Spleen (tissue), 7 donors: ENCODE results near the gene H6PD.

Experiments used
- CTCF ChIP-seq, 11 experiments: fragments of 200-600 bp in 7 of 11; fragments of 450-650 bp in 4 of 11; sonication (generic) in 4 of 11; IDR thresholded peaks in 8 of 11; conservative IDR thresholded peaks in 3 of 11; 1 replicate in 7 of 11; 2 replicates in 4 of 11; pipeline versions ENCODE4 v1.4.0 to v1.8.0; 2016 to 2021; ENCODE audit warnings: antibody characterized with exemption in 11 of 11, inconsistent platforms in 4 of 11, mild to moderate bottlenecking in 1 of 11
- POLR2AphosphoS5 ChIP-seq, 3 donors: sonication (generic); formaldehyde crosslinking; IDR thresholded peaks; one replicate each; pipeline ENCODE4 v1.5.1; 2017; ENCODE audit warnings: antibody characterized with exemption in 3 of 3
- donor health status: DM: no; HTN: no; CAD: no; lungs with moderate emphysema.
- donor health status: DM: no; HTN: no; CAD: no.
- donor health status: DM: no; HTN: no; CAD: no.

GRCh38 chr1:9235560-9235959 is 986 bp downstream of the H6PD start:
- TF ChIP-seq CTCF (IDR thresholded peaks at IDR 0.05 in 8 of 11, conservative IDR thresholded peaks at IDR 0.05 in 3 of 11) = no peak
- TF ChIP-seq POLR2AphosphoS5 (IDR thresholded peaks at IDR 0.05) = no peak
